CD4-positive, alpha-beta T cell treated with Interferon alpha-2 for 1 hour (primary cell): ENCODE results near the gene SCN5A.

Experiments
- DNase-seq, 2 donors: peaks; one replicate each; pipeline ENCODE4 v3.0.0-alpha.2; 2020 to 2022

The SCN5A gene

DNA sequence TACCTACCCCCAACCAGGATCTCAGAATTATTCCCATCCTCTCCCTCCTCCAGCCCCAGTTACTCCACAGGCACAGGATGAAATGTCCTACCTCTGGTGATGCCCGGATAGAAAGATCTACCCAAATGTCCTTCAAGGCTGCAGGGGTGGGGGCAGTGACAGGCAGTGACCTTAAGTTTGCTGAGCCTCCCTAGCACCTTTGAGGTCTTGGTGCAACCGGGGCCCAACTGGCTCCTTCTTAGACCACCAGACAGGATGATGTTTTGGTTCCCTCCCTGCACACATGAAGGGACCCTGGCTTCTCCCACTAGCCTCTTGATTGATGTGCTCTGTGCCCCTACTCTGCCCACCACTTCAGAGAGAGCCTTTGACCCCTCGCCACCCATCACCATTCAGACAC lies 117.0 kb downstream of the SCN5A start:
- DNase-seq: no peak

DNA sequence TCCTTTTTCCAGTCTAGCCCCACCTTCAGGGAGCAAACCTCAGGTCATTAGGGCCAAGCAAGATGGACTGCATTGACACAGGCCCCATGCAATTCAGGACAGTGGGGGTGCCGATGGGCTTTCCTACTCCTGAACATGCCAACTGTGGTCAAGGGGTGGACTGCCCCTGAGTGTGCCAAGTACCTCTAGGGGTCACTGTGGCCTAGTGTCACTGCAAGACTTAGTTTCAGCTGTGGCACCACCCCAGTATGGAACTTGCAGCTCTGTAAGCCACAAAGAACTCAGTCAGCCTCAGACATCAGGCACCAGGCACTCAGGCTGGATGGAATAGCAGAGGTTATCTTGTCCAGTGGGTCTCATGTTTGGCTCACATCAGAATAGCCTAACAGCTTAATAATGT lies 121.0 kb downstream of the SCN5A start:
- no peak for DNase-seq

DNA sequence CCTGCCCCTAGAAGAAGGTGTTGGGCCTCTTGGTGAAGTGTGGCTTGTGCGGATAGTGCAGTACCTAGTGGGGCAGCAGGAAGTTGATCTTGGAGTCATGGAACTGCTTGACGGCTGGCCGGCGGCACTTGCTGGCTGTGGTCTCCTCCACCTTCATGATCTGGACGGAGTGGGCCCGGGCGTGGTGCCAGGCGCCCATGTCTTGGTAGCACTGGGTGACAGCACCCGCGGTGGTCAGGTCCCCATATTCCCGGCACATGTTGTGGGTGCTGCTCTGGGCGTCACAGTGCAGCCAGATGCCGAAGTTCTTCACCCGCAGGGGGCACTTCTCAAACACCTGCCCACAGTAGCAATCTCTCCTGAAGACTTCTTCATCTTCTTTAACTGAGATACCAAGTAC lies 122.7 kb downstream of the SCN5A start:
- no peak for DNase-seq

DNA sequence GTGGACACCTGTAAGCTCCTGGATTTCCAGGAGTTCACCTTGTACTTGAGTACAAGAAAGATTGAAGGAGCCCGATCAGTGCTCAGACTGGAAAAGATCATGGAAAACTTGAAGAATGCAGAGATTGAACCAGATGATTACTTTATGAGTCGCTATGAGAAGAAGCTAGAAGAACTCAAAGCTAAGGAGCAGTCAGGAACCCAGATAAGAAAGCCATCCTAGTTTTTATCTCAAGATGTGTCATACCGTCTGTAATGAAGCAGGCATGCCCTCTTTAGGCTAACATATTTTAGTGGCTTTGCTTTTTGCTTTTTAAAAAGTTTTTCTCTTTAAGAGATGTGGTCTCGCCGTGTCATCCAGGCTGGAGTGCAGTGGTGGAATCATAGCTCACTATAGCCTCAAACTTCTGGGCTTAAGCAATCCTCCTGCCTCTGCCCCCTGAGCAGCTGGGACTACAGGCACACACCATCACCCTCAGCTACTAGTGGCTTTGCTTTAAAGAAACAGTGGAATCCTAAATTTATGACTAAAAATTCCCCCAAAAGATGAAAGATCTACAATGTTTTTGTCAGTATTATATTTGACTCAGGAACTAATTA lies 125.2 kb downstream of the SCN5A start:
- DNase-seq: no peak

DNA sequence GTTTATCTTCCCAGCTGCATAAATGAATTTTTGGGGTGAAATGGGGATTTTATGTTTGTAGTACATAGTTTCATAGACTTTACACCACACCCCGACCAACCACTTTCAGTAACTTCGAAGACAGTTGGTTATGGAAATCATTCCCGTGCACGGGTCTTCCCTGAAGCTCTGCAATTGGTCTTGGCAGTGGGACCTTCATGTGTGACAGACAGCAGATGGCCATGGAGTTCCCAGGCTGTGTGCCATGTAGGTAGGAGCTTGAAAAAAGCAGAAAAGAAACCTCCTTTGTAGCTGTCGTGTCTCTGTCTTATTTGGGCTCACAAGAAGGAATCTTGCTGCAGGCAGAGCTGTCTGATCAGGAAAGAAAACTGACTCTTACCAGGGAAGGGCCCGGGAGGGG lies 127.5 kb downstream of the SCN5A start:
- DNase-seq: no peak

DNA sequence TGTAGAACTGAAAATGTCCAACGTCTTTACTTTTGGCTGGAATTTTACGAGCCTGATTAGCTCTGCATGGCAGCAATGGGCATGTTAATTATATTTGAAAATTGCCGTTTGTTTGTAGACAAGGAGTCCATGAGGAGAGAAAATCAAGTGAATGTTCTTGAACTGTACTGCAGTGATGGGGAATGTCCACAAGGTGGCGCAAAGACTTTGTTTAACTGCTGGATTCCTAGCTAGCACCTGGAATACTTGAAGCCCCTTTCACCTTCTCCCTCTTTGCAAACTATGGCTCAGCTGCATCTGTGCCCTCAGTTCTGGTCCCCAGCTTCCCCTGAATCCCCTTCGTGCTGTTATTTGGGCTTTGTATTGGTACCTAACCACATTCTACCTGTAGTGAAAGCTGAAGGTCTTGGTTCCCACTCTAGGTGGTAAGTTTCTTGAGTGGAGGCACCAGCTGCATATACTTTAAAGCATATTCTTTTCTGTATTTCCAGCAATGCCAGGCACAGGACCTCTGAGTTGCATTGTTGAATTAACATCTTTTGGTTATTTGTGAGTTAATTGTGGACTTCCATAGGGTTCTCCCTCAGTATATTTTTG lies 128.0 kb downstream of the SCN5A start:
- DNase-seq: peak; percentile 53 to 72

DNA sequence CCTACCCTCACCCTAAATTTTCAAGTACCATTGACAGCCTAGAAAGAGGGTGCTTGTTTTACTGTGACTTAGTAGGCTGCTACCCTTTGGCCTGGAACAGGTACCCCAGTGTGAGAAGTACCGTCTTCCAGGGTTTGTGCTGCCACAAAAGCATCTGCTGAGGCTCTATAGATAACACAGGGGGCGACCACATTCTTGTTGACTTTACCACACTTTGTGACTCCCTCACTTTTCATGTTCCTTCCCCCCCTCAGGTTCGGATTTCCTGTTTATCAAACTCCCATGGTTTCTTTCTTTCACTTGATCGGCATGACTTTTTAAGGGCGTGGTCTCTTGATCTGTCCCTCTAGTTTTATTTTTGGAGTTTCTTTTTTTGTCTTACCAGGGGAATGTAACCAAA lies 129.8 kb downstream of the SCN5A start:
- peak in 1 of 2 donors; percentile 61 for DNase-seq

DNA sequence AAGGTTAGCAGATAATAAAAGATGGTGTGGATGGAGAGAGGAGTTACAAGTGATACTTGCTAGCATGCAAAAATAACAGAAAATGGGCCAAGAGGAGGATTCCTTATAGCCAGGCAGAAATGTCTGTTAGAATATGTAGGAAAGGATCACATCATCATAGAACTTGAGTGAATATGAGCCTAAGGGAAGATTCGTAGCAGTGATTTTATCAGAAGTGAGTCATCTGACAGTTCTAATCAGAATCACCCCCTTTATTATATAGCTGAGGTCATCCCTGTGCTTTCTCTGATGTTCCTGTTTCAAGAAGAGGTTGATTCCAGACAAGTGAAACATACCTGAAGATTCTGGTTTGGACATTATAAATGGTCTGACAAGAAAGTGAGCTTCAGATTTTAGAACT lies 130.5 kb downstream of the SCN5A start:
- peak in 1 of 2 donors; percentile 4 for DNase-seq

DNA sequence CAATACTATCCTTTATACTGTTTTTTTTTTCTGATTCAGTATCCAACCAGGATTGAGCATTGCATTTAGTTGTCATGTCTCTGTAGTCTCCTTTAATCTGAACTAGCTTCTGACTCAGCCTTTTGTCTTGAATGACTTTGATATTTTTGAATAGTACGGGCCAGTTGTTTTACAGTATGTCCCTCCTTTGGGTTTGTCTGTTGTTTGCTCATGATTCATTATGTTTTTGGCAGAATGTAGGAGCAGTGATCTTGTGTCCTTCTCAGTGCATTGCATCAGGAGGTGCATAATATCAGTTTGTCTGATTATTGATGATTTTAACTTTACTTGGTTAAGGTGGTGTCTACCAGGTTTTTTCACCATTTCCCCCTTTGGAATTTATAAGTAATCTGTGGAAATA lies 132.8 kb downstream of the SCN5A start:
- no peak for DNase-seq

DNA sequence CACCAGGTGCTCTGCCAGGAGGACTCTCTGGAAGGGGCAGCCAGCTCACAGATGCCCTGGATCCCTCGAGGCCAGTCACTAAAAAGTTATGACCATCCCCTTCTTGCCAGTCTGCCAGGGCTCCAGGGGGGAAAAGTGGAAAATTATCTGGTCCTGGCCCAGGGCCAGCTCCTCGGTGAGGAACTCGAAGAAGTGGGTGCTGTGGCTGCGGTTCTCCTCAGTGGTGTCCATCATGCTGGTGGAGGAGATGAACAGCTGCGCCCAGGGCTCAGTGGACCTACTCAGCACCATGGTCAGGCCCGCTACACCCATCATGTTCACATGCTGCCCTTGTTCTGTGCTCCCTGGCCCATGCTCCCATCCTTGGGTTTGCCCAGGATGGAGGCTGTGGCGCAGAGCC lies 134.1 kb downstream of the SCN5A start:
- no peak for DNase-seq

DNA sequence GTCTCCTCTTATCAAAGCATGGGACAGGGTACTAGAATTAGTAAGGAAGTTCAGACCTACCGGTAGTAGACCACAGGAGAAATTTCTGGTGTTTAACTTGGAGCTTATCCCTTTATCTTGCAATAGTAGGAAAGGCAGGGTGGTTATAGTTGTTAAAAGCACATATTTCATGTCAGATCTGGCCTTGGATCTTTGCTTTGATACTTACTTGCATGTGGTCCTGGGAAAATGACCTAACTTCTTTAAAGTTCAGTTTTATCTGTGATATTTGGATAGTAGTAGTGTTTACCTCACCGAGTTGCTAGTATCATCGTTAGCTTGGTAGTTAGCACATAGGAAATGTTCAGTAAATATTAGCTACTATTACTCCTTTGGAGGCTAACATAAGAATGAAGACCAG lies 137.9 kb downstream of the SCN5A start:
- no peak for DNase-seq

DNA sequence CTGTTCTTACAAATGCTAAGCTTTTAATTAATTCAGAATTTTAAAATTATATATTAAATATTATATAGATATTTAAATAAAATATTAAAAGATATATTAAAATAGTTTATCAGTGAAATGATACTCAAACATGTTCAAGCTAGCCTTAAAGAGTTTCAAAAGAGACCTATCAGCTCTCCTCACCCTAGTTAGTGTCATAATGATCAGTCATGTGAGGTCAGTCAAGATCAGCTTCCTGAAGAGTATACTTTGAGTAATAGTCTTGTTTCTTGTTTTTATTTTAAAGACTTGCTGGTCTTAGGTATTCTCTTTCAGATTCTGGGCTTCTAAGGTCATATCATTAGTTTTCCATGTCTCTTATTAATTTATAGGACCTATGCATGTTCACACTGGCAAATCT lies 138.9 kb downstream of the SCN5A start:
- DNase-seq: no peak

DNA sequence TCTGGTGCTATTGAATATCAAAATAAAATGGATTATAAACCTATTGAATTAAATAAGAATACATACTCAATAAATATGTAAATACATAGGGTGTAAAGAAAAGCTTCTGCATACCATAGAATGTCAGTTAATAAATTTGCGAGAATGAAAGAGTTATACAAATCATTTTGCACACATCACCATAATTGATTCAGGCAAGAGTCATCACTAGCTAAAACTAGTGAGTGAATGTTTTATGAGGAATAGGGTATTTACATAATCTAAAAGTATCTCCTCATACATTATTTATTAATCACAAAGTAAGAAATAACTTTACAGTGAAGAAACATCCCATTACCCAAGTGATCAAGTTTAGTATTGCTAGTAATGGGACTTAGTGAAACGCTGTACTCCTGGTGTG lies 139.8 kb downstream of the SCN5A start:
- DNase-seq: no peak

DNA sequence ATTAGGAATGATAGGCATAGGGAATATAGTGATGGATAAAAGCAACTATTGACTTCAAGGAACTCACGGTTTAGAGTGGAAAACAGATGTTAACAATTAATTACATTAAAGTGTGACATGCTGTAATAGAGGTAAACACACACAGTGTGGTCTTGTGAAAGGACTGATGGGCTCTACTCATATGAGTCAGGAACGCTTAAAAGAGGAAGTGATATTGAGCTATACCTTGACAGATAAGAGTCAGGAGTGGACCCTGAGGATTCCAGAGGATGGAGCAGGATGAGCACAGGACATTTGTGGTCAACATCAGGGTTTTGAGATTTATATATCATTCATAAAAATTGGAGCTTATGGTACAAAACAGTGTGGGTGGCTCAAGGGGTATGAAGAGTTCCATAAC lies 142.4 kb downstream of the SCN5A start:
- no peak for DNase-seq

DNA sequence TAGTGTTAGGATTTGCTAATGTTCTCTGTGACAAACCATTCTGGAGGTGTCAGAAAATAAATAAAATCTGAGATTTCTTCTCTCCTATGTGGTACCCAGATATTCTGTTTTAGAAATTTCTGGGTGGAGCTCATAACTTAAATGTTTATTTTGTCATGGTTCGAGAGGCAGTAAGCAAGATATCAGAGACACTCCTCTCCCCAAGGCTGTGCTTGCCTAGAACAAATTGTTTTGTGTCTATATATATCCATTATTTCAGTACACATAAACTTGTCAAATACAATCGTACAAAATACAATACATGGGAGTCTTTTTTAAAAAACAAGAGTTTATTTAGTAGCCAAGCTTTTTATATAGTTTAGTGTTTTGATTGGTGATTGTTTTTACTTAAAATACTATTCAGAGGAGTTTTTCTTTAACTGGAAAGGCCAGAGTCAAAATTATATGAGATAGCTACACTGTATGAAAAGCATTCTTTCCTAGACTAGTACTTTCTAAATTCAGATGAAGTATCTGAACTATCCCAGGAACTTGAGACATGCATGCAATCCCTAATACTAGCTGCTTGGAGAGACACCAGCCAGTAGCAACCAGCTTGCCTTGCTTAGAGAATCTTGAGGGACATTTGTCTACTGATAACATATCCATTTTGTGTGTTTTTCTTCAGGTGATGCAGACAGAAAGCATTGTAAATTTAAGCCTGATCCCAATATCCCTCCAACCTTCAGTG lies 148.6 kb downstream of the SCN5A start:
- no peak for DNase-seq
